Gastroesophageal sphincter (tissue), 3 donors: ENCODE data around the gene C15orf39.

Source experiments
- EP300 ChIP-seq: sonication (generic); formaldehyde crosslinking; IDR thresholded peaks from one replicate; pipeline ENCODE4 v1.6.1; 2017; ENCODE audit warnings: antibody characterized with exemption, mild to moderate bottlenecking
- POLR2A ChIP-seq, 2 donors: fragments of 450-650 bp; IDR thresholded peaks; one replicate each; pipeline ENCODE4 v1.6.1; 2017; ENCODE audit warnings: antibody characterized with exemption in 2 of 2, mild to moderate bottlenecking in 2 of 2, moderate library complexity in 1 of 2
- POLR2AphosphoS5 ChIP-seq: sonication (generic); formaldehyde crosslinking; IDR thresholded peaks from one replicate; pipeline ENCODE4 v1.6.1; 2017; ENCODE audit warnings: antibody characterized with exemption
- TF ChIP-seq, protein P1 (sequence below), 4 experiments: fragments of 200-600 bp in 2 of 4; fragments of 450-650 bp in 2 of 4; sonication (generic) in 1 of 4; IDR thresholded peaks; one replicate each; pipeline ENCODE4 v1.5.1; 2017 to 2019; ENCODE audit warnings: antibody characterized with exemption in 4 of 4, mild to moderate bottlenecking in 2 of 4, moderate library complexity in 2 of 4

DNA sequence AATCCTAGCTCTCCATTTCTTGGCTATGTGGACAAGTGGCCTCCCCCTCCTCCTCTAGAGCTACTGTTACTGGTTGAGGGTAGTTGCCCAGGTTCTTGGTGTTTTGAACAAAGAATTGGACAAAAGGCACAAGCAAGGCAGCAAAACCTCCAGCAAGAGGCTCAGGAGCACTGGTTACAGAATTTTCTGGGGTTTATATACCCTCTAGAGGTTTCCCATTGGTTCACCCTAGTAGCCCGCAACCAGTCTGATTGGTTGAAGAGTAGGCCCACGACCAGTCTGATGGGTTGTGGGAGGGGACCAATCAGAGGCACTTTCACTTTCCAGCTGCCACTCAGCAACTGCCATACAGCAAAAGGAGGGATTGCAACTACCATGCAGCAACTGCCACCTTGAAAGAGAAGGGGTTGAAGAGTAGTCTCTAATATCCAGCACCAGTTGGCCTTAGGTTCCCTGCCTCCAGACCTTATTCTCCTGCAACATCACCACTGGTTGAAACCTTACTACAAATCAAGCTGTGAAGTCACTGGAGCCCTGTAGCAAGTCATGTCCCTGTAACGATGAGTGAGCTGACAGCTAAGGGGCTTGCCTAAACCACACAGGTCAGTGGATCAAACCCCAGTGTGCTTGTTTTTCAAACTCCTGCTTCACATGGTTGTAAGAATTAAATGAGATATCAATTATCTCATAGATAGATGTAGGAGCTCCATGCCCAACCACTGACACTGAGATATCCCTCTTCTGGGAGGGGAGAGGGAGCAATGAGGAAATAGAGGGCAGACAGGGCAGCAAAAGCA, 2.9 kb upstream of the C15orf39 start:
- TF ChIP-seq EP300 (no peak), POLR2A (IDR thresholded peaks at IDR 0.05) (no peak), POLR2AphosphoS5 (no peak)
- TF ChIP-seq, protein P1, sequence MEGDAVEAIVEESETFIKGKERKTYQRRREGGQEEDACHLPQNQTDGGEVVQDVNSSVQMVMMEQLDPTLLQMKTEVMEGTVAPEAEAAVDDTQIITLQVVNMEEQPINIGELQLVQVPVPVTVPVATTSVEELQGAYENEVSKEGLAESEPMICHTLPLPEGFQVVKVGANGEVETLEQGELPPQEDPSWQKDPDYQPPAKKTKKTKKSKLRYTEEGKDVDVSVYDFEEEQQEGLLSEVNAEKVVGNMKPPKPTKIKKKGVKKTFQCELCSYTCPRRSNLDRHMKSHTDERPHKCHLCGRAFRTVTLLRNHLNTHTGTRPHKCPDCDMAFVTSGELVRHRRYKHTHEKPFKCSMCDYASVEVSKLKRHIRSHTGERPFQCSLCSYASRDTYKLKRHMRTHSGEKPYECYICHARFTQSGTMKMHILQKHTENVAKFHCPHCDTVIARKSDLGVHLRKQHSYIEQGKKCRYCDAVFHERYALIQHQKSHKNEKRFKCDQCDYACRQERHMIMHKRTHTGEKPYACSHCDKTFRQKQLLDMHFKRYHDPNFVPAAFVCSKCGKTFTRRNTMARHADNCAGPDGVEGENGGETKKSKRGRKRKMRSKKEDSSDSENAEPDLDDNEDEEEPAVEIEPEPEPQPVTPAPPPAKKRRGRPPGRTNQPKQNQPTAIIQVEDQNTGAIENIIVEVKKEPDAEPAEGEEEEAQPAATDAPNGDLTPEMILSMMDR (IDR thresholded peaks at IDR 0.05): no peak
